ENCODE results near the gene ESRP2. TPM values are rescaled to one million over a fixed set of nuclear protein-coding genes. Genes with fewer than 3 reads are reported as not detected.

Gene ESRP2
- total and polyA plus RNA-seq, 2 donors (not counting 3 experiments of a cell fraction or from before 2014, with no cell fraction given): 0.57 to 0.66 TPM

DNA sequence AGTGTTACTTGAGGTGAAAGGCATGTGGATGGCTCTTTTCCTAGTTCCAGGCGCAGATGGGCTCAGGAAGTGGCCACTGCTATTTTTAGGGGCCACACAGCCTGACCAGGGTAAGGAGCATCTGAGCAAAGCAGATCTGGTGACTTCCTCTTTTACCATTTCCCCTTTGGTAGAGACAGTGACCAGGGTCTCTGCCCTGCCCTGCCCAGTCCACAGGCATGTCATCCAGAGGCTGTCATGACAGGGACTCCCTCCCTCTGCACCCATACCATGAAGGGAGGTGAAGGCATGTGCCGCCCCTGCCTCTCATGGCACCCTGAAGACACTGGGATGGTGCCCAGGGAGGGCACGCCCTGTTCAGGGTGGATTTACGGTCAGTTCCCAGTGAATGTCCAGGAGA lies 11.5 kb upstream of the ESRP2 start:
- H3K4me1 ChIP-seq (ENCODE audit: control insufficient read depth, extremely low read depth, insufficient read depth, low read length): peaks cover 9% of the 10 kb centered on the region
- H2AFZ ChIP-seq (ENCODE audit: low read depth, low read length): no peak overlapping the region
- TF ChIP-seq POLR2AphosphoS5 (IDR thresholded peaks at IDR 0.05; ENCODE audit: insufficient read depth, low read depth, low read length) (no peak), JUN (IDR thresholded peaks at IDR 0.05; ENCODE audit: borderline replicate concordance, insufficient read depth, insufficient read length, low read depth) (no peak), GATA2 (IDR thresholded peaks at IDR 0.05; ENCODE audit: insufficient read depth, insufficient read length, low read depth, low read length) (no peak), MYC (IDR thresholded peaks at IDR 0.05; ENCODE audit: low read depth, low read length) (no peak), POLR2A (IDR thresholded peaks at IDR 0.05; ENCODE audit: low read depth, low read length) (no peak), EZH2 (IDR thresholded peaks at IDR 0.05; ENCODE audit: borderline replicate concordance, low read depth, low read length, severe bottlenecking) (no peak), FOS (IDR thresholded peaks at IDR 0.05; ENCODE audit: borderline replicate concordance, insufficient read depth, low read length) (no peak)
- TF ChIP-seq, protein P1, sequence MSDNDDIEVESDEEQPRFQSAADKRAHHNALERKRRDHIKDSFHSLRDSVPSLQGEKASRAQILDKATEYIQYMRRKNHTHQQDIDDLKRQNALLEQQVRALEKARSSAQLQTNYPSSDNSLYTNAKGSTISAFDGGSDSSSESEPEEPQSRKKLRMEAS (IDR thresholded peaks at IDR 0.05; ENCODE audit: insufficient read depth, insufficient read length): no peak
- TF ChIP-seq, protein P2, sequence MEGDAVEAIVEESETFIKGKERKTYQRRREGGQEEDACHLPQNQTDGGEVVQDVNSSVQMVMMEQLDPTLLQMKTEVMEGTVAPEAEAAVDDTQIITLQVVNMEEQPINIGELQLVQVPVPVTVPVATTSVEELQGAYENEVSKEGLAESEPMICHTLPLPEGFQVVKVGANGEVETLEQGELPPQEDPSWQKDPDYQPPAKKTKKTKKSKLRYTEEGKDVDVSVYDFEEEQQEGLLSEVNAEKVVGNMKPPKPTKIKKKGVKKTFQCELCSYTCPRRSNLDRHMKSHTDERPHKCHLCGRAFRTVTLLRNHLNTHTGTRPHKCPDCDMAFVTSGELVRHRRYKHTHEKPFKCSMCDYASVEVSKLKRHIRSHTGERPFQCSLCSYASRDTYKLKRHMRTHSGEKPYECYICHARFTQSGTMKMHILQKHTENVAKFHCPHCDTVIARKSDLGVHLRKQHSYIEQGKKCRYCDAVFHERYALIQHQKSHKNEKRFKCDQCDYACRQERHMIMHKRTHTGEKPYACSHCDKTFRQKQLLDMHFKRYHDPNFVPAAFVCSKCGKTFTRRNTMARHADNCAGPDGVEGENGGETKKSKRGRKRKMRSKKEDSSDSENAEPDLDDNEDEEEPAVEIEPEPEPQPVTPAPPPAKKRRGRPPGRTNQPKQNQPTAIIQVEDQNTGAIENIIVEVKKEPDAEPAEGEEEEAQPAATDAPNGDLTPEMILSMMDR (IDR thresholded peaks at IDR 0.05; ENCODE audit: extremely low read depth in 1 of 2, insufficient read depth in 1 of 2, low read depth in 1 of 2, low read length in 2 of 2): no peak
- no peak overlapping the region for H3K4me2 ChIP-seq (ENCODE audit: insufficient read depth, low read length)
- ChIA-PET POLR2A (no interaction called here), CTCF (interaction anchor here (1.3 to 5.8 kb wide), 2 partner anchors 14 kb away, joined by 3 to 33 read pairs; no protein-coding TSS in a partner anchor)
- H3K9me1 ChIP-seq (replicated peaks; ENCODE audit: control insufficient read depth, extremely low read depth, insufficient read depth, low read length): no peaks in the 10 kb centered on the region
- no peak for DNase-seq (ENCODE audit: low read depth, low spot score)
- H3K27ac ChIP-seq (ENCODE audit: insufficient read depth, low read depth, low read length): no peak overlapping the region
- no peak for FAIRE-seq
- H3K27me3 ChIP-seq (ENCODE audit: control insufficient read depth in 2 of 2, insufficient read depth in 2 of 2, low read length in 2 of 2): no peaks in the 10 kb centered on the region
- dilution Hi-C loops (cut with MboI; ENCODE audit: extremely low pct_ligation_motif_present, low sequenced_read_pairs) (no loop called here), intact Hi-C loops (cut with micrococcal nuclease) (no loop called here)
- H3K9ac ChIP-seq (replicated peaks; ENCODE audit: extremely low read depth, insufficient read depth, low read length): no peak overlapping the region
- no peaks in the 10 kb centered on the region for H3K9me3 ChIP-seq (replicated peaks; ENCODE audit: control insufficient read depth, insufficient read depth, low read length)
- no TSS peak for BruUV-seq (replicated peaks)
- no peaks in the 10 kb centered on the region for H3K79me2 ChIP-seq (ENCODE audit: control insufficient read depth, insufficient read depth, low read length)
- H4K20me1 ChIP-seq (replicated peaks; ENCODE audit: control insufficient read depth, extremely low read depth, insufficient read depth, low read length): no peaks in the 10 kb centered on the region
- H3K36me3 ChIP-seq (ENCODE audit: control insufficient read depth in 2 of 2, extremely low read depth in 1 of 2, insufficient read depth in 2 of 2, low read length in 2 of 2): peaks cover 0 to 2% of the 10 kb centered on the region in 2 experiments
- no peak overlapping the region for H3K4me3 ChIP-seq (replicated peaks in 1 of 3; ENCODE audit: insufficient read depth in 1 of 3, low read depth in 1 of 3, low read length in 3 of 3)
